Motor neuron (in vitro differentiated cells): ENCODE data around the gene ZNF629. TPM values are rescaled to one million over a fixed set of nuclear protein-coding genes. Genes with fewer than 3 reads are reported as not detected.

Experiments used
- ATAC-seq, 8 experiments: fragments of 200-7000 bp; cut with Tn5 transposase; replicated peaks in 6 of 8; 2 replicates each; pipeline ENCODE4 v1.8.0; 2021; ENCODE audit warnings: mild to moderate bottlenecking in 8 of 8, moderate library complexity in 8 of 8
- H3K27ac ChIP-seq, 2 donors: fragments of 250-450 bp; sonication (Bioruptor Pico); 2 replicates each; pipeline ENCODE4 v1.9.0; 2021; ENCODE audit warnings: antibody characterized with exemption in 2 of 2, mild to moderate bottlenecking in 2 of 2, moderate library complexity in 1 of 2
- H3K4me1 ChIP-seq, 2 donors: fragments of 250-450 bp; sonication (Bioruptor Pico); replicated peaks in 1 of 2; 2 replicates each; pipeline ENCODE4 v1.6.1; 2021; ENCODE audit warnings: antibody characterized with exemption in 2 of 2, mild to moderate bottlenecking in 2 of 2, moderate library complexity in 1 of 2
- H3K4me3 ChIP-seq, 5 donors: fragments of 250-450 bp; sonication (Bioruptor Pico); 2 replicates each; pipeline ENCODE4 v1.9.0; 2021; ENCODE audit warnings: antibody characterized with exemption in 5 of 5, mild to moderate bottlenecking in 5 of 5, moderate library complexity in 4 of 5
- WGBS, 10 experiments: fragments of 450-650 bp; shearing (Covaris generic); methylation state at CpG; one replicate each; pipeline ENCODE4 v1.0.0; 2022; 5-methylcytosine and 5-hydroxymethylcytosine counted together
- in situ Hi-C, 9 experiments: fragments of 400-800 bp; cut with MboI; loops; one replicate each; pipeline ENCODE4 v1.15.0; 2021; ENCODE audit warnings: low sequenced_read_pairs in 9 of 9, low pct_unique_long_range_greater_than_20kb in 2 of 9; ENCODE audit not compliant: unreplicated experiment in 9 of 9
- total RNA-seq, 8 experiments: library from RNA; unstranded; fragments of 300-600 nt; gene quantifications; 2 replicates each; pipeline versions ENCODE4 v1.2.3 to v1.2.4, GENCODE V29; 2022

ZNF629 gene
- total RNA-seq, 8 experiments from 2014 or later = 7.9 to 32.4 (median 21.1) TPM

- ATAC-seq = peak; percentile 93 to 98 (median 97)
- WGBS, 10 experiments = 0 to 60% (median 12%) methylated on average over 1 to 26 of the region's 60 CpGs; no CpG with 5 or more reads in 3 of the 10 experiments
Measured at GRCh38 chr16:30747799-30748633, 39.0 kb downstream of the ZNF629 start, which contains the start of gene PHKG2. PHKG2 (plus strand) TSS chr16:30748425; CDS start chr16:30748821, 396 bp downstream.

GRCh38 chr16:30747331-30747730, 39.7 kb downstream of the ZNF629 start:
- peak overlapping the region; percentile 74 to 91 for H3K27ac ChIP-seq
- ATAC-seq = no peak
- peaks cover 0 to 5% of the 10 kb centered on the region in 2 donors for H3K4me1 ChIP-seq
- H3K4me3 ChIP-seq = peak overlapping the region in 3 of 5 donors; percentile 73 to 83 (median 82)
- 0 to 83% (median 59%) methylated on average over 1 to 3 of the region's 3 CpGs; no CpG with 5 or more reads in 2 of the 10 experiments for WGBS, 10 experiments
- in situ Hi-C loops = no loop called here

More at GRCh38 chr16:30747799-30748633, 39.0 kb downstream of the ZNF629 start, which contains the start of gene PHKG2:
- in situ Hi-C loops = no loop called here
- H3K4me1 ChIP-seq = peaks cover 0 to 5% of the 10 kb centered on the region in 2 donors
- peak within 1 kb of the TSS; percentile 79 to 91 for H3K27ac ChIP-seq
- peak within 1 kb of the TSS; percentile 67 to 83 (median 79) for H3K4me3 ChIP-seq

GRCh38 chr16:30746638-30747175, 40.3 kb downstream of the ZNF629 start:
- Histone ChIP-seq H3K4me3 (no peak overlapping the region), H3K4me1 (peaks cover 0 to 5% of the 10 kb centered on the region in 2 donors), H3K27ac (no peak overlapping the region)
- in situ Hi-C loops = no loop called here
- 70 to 100% (median 97%) methylated on average over 1 to 8 of the region's 9 CpGs; no CpG with 5 or more reads in 2 of the 10 experiments for WGBS, 10 experiments
- no peak for ATAC-seq

GRCh38 chr16:30745082-30745481, 41.9 kb downstream of the ZNF629 start:
- in situ Hi-C loops = no loop called here
- ATAC-seq = no peak
- Histone ChIP-seq H3K4me3 (no peak overlapping the region), H3K4me1 (peaks cover 0 to 5% of the 10 kb centered on the region in 2 donors), H3K27ac (no peak overlapping the region)
- 57 to 100% (median 97%) methylated on average over 1 to 2 of the region's 2 CpGs; no CpG with 5 or more reads in 2 of the 10 experiments for WGBS, 10 experiments

- peaks cover 0 to 5% of the 10 kb centered on the region in 2 donors for H3K4me1 ChIP-seq
- WGBS, 10 experiments = 29 to 100% (median 77%) methylated on average over 1 of the region's 2 CpGs; no CpG with 5 or more reads in 4 of the 10 experiments
- in situ Hi-C loops = no loop called here
- H3K27ac ChIP-seq = no peak overlapping the region
- ATAC-seq = no peak
- H3K4me3 ChIP-seq = no peak overlapping the region
Measured at GRCh38 chr16:30744183-30744582, 42.8 kb downstream of the ZNF629 start.

GRCh38 chr16:30743716-30744115, 43.3 kb downstream of the ZNF629 start:
- Histone ChIP-seq H3K4me1 (peaks cover 0 to 5% of the 10 kb centered on the region in 2 donors), H3K4me3 (no peak overlapping the region), H3K27ac (no peak overlapping the region)
- WGBS, 10 experiments = 98 to 100% methylated on average over 1 to 8 of the region's 11 CpGs; no CpG with 5 or more reads in 8 of the 10 experiments
- in situ Hi-C loops = no loop called here
- ATAC-seq = no peak

GRCh38 chr16:30741461-30741914, 45.5 kb downstream of the ZNF629 start:
- H3K4me1 ChIP-seq = no peaks in the 10 kb centered on the region
- in situ Hi-C loops = no loop called here
- no peak overlapping the region for H3K27ac ChIP-seq
- no peak overlapping the region for H3K4me3 ChIP-seq
- ATAC-seq = peak in 5 of 8 experiments; percentile 24 to 58 (median 39)
- WGBS, 10 experiments = 87 to 100% (median 93%) methylated on average over 3 to 6 of the region's 6 CpGs; no CpG with 5 or more reads in 6 of the 10 experiments

GRCh38 chr16:30740364-30741251, 46.4 kb downstream of the ZNF629 start:
- WGBS, 10 experiments = 7 to 100% (median 80%) methylated on average over 1 to 8 of the region's 8 CpGs; no CpG with 5 or more reads in 1 of the 10 experiments
- peak; percentile 45 to 97 (median 67) for ATAC-seq
- in situ Hi-C loops = no loop called here
- no peaks in the 10 kb centered on the region for H3K4me1 ChIP-seq
- H3K4me3 ChIP-seq = no peak overlapping the region
- no peak overlapping the region for H3K27ac ChIP-seq

- Histone ChIP-seq H3K27ac (no peak overlapping the region), H3K4me1 (no peaks in the 10 kb centered on the region), H3K4me3 (no peak overlapping the region)
- ATAC-seq = peak in 1 of 8 experiments; percentile 22
- in situ Hi-C loops = no loop called here
- 75 to 100% (median 93%) methylated on average over 1 to 10 of the region's 37 CpGs; no CpG with 5 or more reads in 3 of the 10 experiments for WGBS, 10 experiments
Measured at GRCh38 chr16:30738984-30739951, 47.7 kb downstream of the ZNF629 start.

- in situ Hi-C loops = no loop called here
- H3K27ac ChIP-seq = no peak overlapping the region
Measured at GRCh38 chr16:30737794-30738648, 49.0 kb downstream of the ZNF629 start.

More at GRCh38 chr16:30737794-30738648, 49.0 kb downstream of the ZNF629 start:
- H3K4me3 ChIP-seq = no peak overlapping the region
- WGBS, 10 experiments = 20 to 100% (median 96%) methylated on average over 1 to 10 of the region's 25 CpGs; no CpG with 5 or more reads in 5 of the 10 experiments
- ATAC-seq = peak in 3 of 8 experiments; percentile 9 to 26 (median 17)
- H3K4me1 ChIP-seq = no peaks in the 10 kb centered on the region
